Measurements from ENCODE around the gene KRTAP10-12. TPM values are rescaled to one million over a fixed set of nuclear protein-coding genes. Genes with fewer than 3 reads are reported as not detected.

KRTAP10-12 gene
- total and polyA plus RNA-seq, 2 experiments from 2014 or later, result not detected

GRCh38 chr21:44716984-44717383, 20.0 kb downstream of the KRTAP10-12 start:
- no peak overlapping the region for H3K4me3 ChIP-seq
- no peaks in the 10 kb centered on the region for H3K4me1 ChIP-seq (ENCODE audit: insufficient read depth)
- no peak overlapping the region for H3K27ac ChIP-seq
- H3K27me3 ChIP-seq (replicated peaks; ENCODE audit: insufficient read depth), result peaks cover 81% of the 10 kb centered on the region
- no peaks in the 10 kb centered on the region for H3K79me2 ChIP-seq (ENCODE audit: insufficient read depth)
- in situ Hi-C loops (cut with MboI), result no loop called here
- H2AFZ ChIP-seq, result no peak overlapping the region
- TF ChIP-seq EZH2 (IDR thresholded peaks at IDR 0.05; ENCODE audit: insufficient read depth, poor library complexity, severe bottlenecking), result no peak
- no peaks in the 10 kb centered on the region for H3F3A ChIP-seq (ENCODE audit: insufficient read depth)
- no peaks in the 10 kb centered on the region for H3K9me2 ChIP-seq (ENCODE audit: insufficient read depth)
- no peak overlapping the region for H3K9ac ChIP-seq
- no peak overlapping the region for H3K4me2 ChIP-seq (ENCODE audit: unreplicated experiment)
- no peaks in the 10 kb centered on the region for H3K9me3 ChIP-seq (ENCODE audit: low read depth)
- no peak for DNase-seq
- H3K36me3 ChIP-seq (ENCODE audit: low read depth), result no peaks in the 10 kb centered on the region
- no peaks in the 10 kb centered on the region for H4K20me1 ChIP-seq (ENCODE audit: insufficient read depth)

GRCh38 chr21:44718093-44718492, 21.1 kb downstream of the KRTAP10-12 start:
- H3K9me3 ChIP-seq (ENCODE audit: low read depth), result no peaks in the 10 kb centered on the region
- H2AFZ ChIP-seq, result no peak overlapping the region
- peaks cover 77% of the 10 kb centered on the region for H3K27me3 ChIP-seq (replicated peaks; ENCODE audit: insufficient read depth)
- H4K20me1 ChIP-seq (ENCODE audit: insufficient read depth), result no peaks in the 10 kb centered on the region
- no peak for DNase-seq
- no peaks in the 10 kb centered on the region for H3K79me2 ChIP-seq (ENCODE audit: insufficient read depth)
- H3K4me1 ChIP-seq (ENCODE audit: insufficient read depth), result no peaks in the 10 kb centered on the region
- WGBS, 2 experiments (ENCODE audit: low coverage in 1 of 2, low lambda C conversion rate in 2 of 2, missing lambda C conversion rate in 2 of 2), result 0 to 6% methylated on average over 2 of the region's 2 CpGs
- no peak overlapping the region for H3K9ac ChIP-seq
- no peaks in the 10 kb centered on the region for H3K9me2 ChIP-seq (ENCODE audit: insufficient read depth)
- H3K27ac ChIP-seq, result no peak overlapping the region
- no peak overlapping the region for H3K4me3 ChIP-seq
- H3F3A ChIP-seq (ENCODE audit: insufficient read depth), result no peaks in the 10 kb centered on the region
- in situ Hi-C loops (cut with MboI), result no loop called here
- no peaks in the 10 kb centered on the region for H3K36me3 ChIP-seq (ENCODE audit: low read depth)
- H3K4me2 ChIP-seq (ENCODE audit: unreplicated experiment), result no peak overlapping the region
- TF ChIP-seq EZH2phosphoT487 (IDR thresholded peaks at IDR 0.05; ENCODE audit: insufficient read depth, low read depth) (no peak), EZH2 (IDR thresholded peaks at IDR 0.05; ENCODE audit: insufficient read depth, poor library complexity, severe bottlenecking) (no peak)

- H4K20me1 ChIP-seq (ENCODE audit: insufficient read depth), result no peaks in the 10 kb centered on the region
- H3K27ac ChIP-seq, result no peak overlapping the region
- H3F3A ChIP-seq (ENCODE audit: insufficient read depth), result no peaks in the 10 kb centered on the region
- H3K9me2 ChIP-seq (ENCODE audit: insufficient read depth), result no peaks in the 10 kb centered on the region
- no peaks in the 10 kb centered on the region for H3K9me3 ChIP-seq (ENCODE audit: low read depth)
- no peak overlapping the region for H3K9ac ChIP-seq
- H3K27me3 ChIP-seq (replicated peaks; ENCODE audit: insufficient read depth), result peaks cover 77% of the 10 kb centered on the region
- no peaks in the 10 kb centered on the region for H3K36me3 ChIP-seq (ENCODE audit: low read depth)
- in situ Hi-C loops (cut with MboI), result no loop called here
- H3K79me2 ChIP-seq (ENCODE audit: insufficient read depth), result no peaks in the 10 kb centered on the region
- TF ChIP-seq EZH2 (IDR thresholded peaks at IDR 0.05; ENCODE audit: insufficient read depth, poor library complexity, severe bottlenecking) (no peak), EZH2phosphoT487 (IDR thresholded peaks at IDR 0.05; ENCODE audit: insufficient read depth, low read depth) (no peak)
- 29 to 31% methylated on average over 6 of the region's 6 CpGs for WGBS, 2 experiments (ENCODE audit: low coverage in 1 of 2, low lambda C conversion rate in 2 of 2, missing lambda C conversion rate in 2 of 2)
- H3K4me3 ChIP-seq, result no peak overlapping the region
- H2AFZ ChIP-seq, result no peak overlapping the region
- no peak overlapping the region for H3K4me2 ChIP-seq (ENCODE audit: unreplicated experiment)
- H3K4me1 ChIP-seq (ENCODE audit: insufficient read depth), result no peaks in the 10 kb centered on the region
- no peak for DNase-seq
Measured at GRCh38 chr21:44718571-44718970, 21.6 kb downstream of the KRTAP10-12 start.

GRCh38 chr21:44720170-44720569, 23.2 kb downstream of the KRTAP10-12 start:
- H3F3A ChIP-seq (ENCODE audit: insufficient read depth), result no peaks in the 10 kb centered on the region
- no peak for DNase-seq
- no peaks in the 10 kb centered on the region for H3K9me3 ChIP-seq (ENCODE audit: low read depth)
- peaks cover 80% of the 10 kb centered on the region for H3K27me3 ChIP-seq (replicated peaks; ENCODE audit: insufficient read depth)
- H3K79me2 ChIP-seq (ENCODE audit: insufficient read depth), result no peaks in the 10 kb centered on the region
- no peaks in the 10 kb centered on the region for H3K36me3 ChIP-seq (ENCODE audit: low read depth)
- no peaks in the 10 kb centered on the region for H3K9me2 ChIP-seq (ENCODE audit: insufficient read depth)
- H3K4me2 ChIP-seq (ENCODE audit: unreplicated experiment), result no peak overlapping the region
- H3K4me1 ChIP-seq (ENCODE audit: insufficient read depth), result no peaks in the 10 kb centered on the region
- no peak overlapping the region for H3K4me3 ChIP-seq
- no peak for TF ChIP-seq EZH2phosphoT487 (IDR thresholded peaks at IDR 0.05; ENCODE audit: insufficient read depth, low read depth)
- TF ChIP-seq EZH2 (IDR thresholded peaks at IDR 0.05; ENCODE audit: insufficient read depth, poor library complexity, severe bottlenecking), result no peak
- WGBS, 2 experiments (ENCODE audit: low coverage in 1 of 2, low lambda C conversion rate in 2 of 2, missing lambda C conversion rate in 2 of 2), result 18 to 25% methylated on average over 2 of the region's 2 CpGs
- in situ Hi-C loops (cut with MboI), result no loop called here
- no peak overlapping the region for H2AFZ ChIP-seq
- no peak overlapping the region for H3K27ac ChIP-seq
- no peaks in the 10 kb centered on the region for H4K20me1 ChIP-seq (ENCODE audit: insufficient read depth)
- no peak overlapping the region for H3K9ac ChIP-seq

GRCh38 chr21:44722731-44723130, 25.8 kb downstream of the KRTAP10-12 start:
- no peaks in the 10 kb centered on the region for H3K4me1 ChIP-seq (ENCODE audit: insufficient read depth)
- H3F3A ChIP-seq (ENCODE audit: insufficient read depth), result no peaks in the 10 kb centered on the region
- H3K36me3 ChIP-seq (ENCODE audit: low read depth), result no peaks in the 10 kb centered on the region
- no peak overlapping the region for H3K4me3 ChIP-seq
- WGBS, 2 experiments (ENCODE audit: low coverage in 1 of 2, low lambda C conversion rate in 2 of 2, missing lambda C conversion rate in 2 of 2), result 48 to 58% methylated on average over 5 of the region's 5 CpGs
- no peaks in the 10 kb centered on the region for H3K9me3 ChIP-seq (ENCODE audit: low read depth)
- no peak overlapping the region for H2AFZ ChIP-seq
- no peaks in the 10 kb centered on the region for H4K20me1 ChIP-seq (ENCODE audit: insufficient read depth)
- H3K9me2 ChIP-seq (ENCODE audit: insufficient read depth), result no peaks in the 10 kb centered on the region
- no peak for DNase-seq
- H3K4me2 ChIP-seq (ENCODE audit: unreplicated experiment), result no peak overlapping the region
- no peaks in the 10 kb centered on the region for H3K79me2 ChIP-seq (ENCODE audit: insufficient read depth)
- no peak overlapping the region for H3K9ac ChIP-seq
- in situ Hi-C loops (cut with MboI), result no loop called here
- peaks cover 79% of the 10 kb centered on the region for H3K27me3 ChIP-seq (replicated peaks; ENCODE audit: insufficient read depth)
- H3K27ac ChIP-seq, result no peak overlapping the region
- TF ChIP-seq EZH2phosphoT487 (IDR thresholded peaks at IDR 0.05; ENCODE audit: insufficient read depth, low read depth), result no peak
- no peak for TF ChIP-seq EZH2 (IDR thresholded peaks at IDR 0.05; ENCODE audit: insufficient read depth, poor library complexity, severe bottlenecking)
